PC-9 (cell line): ENCODE measurements around the gene MIB2. TPM values are rescaled to one million over a fixed set of nuclear protein-coding genes. Genes with fewer than 3 reads are reported as not detected.

Source experiments
- BruUV-seq: library from RNA; stranded (reverse); fragments of 400-500 nt; replicated peaks from 2 replicates; lab custom pipeline; 2021; lab: Mats Ljungman, UMichigan
- CTCF ChIA-PET: fragments of 300-600 bp; sonication (Branson Sonifier 250); formaldehyde crosslinking; loops from one replicate; lab custom pipeline; 2022; ENCODE audit warnings: antibody characterized with exemption; lab: Charles Lee
- POLR2A ChIA-PET: fragments of 300-600 bp; sonication (Branson Sonifier 250); formaldehyde crosslinking; loops from one replicate; lab custom pipeline; 2022; ENCODE audit warnings: antibody characterized with exemption; ENCODE audit not compliant: unreplicated experiment; lab: Charles Lee
- DNase-seq, 2 experiments: peaks; one replicate each; pipeline versions ENCODE4 v3.0.0 to v3.0.0-alpha.2; 2015 to 2022; ENCODE audit warnings: mixed read lengths in 1 of 2
- H2AFZ ChIP-seq: fragments of 200-600 bp; sonication (generic); 2 replicates; pipeline ENCODE4 v1.8.1; 2017; ENCODE audit warnings: antibody characterized with exemption
- H3F3A ChIP-seq: fragments of 200-600 bp; sonication (generic); 2 replicates; pipeline ENCODE4 v1.8.1; 2017; ENCODE audit warnings: antibody characterized with exemption, mild to moderate bottlenecking, low read depth; ENCODE audit not compliant: insufficient read depth
- H3K27ac ChIP-seq: fragments of 200-600 bp; sonication (generic); 2 replicates; pipeline ENCODE4 v1.6.1; 2016; ENCODE audit warnings: mixed run types
- H3K27me3 ChIP-seq: fragments of 200-600 bp; sonication (generic); 2 replicates; pipeline ENCODE4 v1.6.1; 2016; ENCODE audit warnings: low read depth, mixed run types; ENCODE audit not compliant: insufficient read depth
- H3K36me3 ChIP-seq: fragments of 200-600 bp; sonication (generic); 2 replicates; pipeline ENCODE4 v1.6.1; 2016; ENCODE audit warnings: low read depth, mixed run types
- H3K4me1 ChIP-seq: fragments of 200-600 bp; sonication (generic); replicated peaks from 2 replicates; pipeline ENCODE4 v1.6.1; 2016; ENCODE audit warnings: mixed run types; ENCODE audit not compliant: insufficient read depth
- H3K4me2 ChIP-seq: fragments of 200-600 bp; sonication (generic); 2 replicates; pipeline ENCODE4 v1.6.1; 2017; ENCODE audit warnings: mixed run types
- H3K4me3 ChIP-seq: fragments of 200-600 bp; sonication (generic); 2 replicates; pipeline ENCODE4 v1.6.1; 2016; ENCODE audit warnings: mixed run types
- H3K79me2 ChIP-seq: fragments of 200-600 bp; sonication (generic); 2 replicates; pipeline ENCODE4 v1.6.1; 2017; ENCODE audit warnings: low read depth, mixed run types
- H3K9me2 ChIP-seq: fragments of 200-600 bp; sonication (generic); 2 replicates; pipeline ENCODE4 v1.8.1; 2017; ENCODE audit warnings: mild to moderate bottlenecking; ENCODE audit not compliant: insufficient read depth
- H3K9me3 ChIP-seq: fragments of 200-600 bp; sonication (generic); 2 replicates; pipeline ENCODE4 v1.8.1; 2016; ENCODE audit warnings: low read depth; ENCODE audit not compliant: insufficient read depth
- H4K20me1 ChIP-seq: fragments of 200-600 bp; sonication (generic); 2 replicates; pipeline ENCODE4 v1.8.1; 2017; ENCODE audit not compliant: insufficient read depth
- CTCF ChIP-seq: fragments of 200-600 bp; sonication (generic); conservative IDR thresholded peaks from 2 replicates; pipeline ENCODE4 v1.6.1; 2017; ENCODE audit warnings: mixed run types, antibody characterized with exemption, mild to moderate bottlenecking, moderate library complexity
- EZH2 ChIP-seq: fragments of 200-600 bp; sonication (generic); IDR thresholded peaks from 2 replicates; pipeline ENCODE4 v1.8.0; 2017; ENCODE audit warnings: antibody characterized with exemption, low read depth
- intact Hi-C: fragments of 100-400 bp; cut with micrococcal nuclease; formaldehyde crosslinking; loops from one replicate; pipeline ENCODE4 v1.10.0; 2022; ENCODE audit not compliant: unreplicated experiment
- total RNA-seq: library from RNA; stranded (reverse); gene quantifications from 2 replicates; pipeline ENCODE4 v1.2.3, GENCODE V29; 2021

The MIB2 gene
- total RNA-seq, 1 experiment from 2014 or later = 75.0 TPM

GRCh38 chr1:1609822-1610485, 5.3 kb upstream of the MIB2 start:
- ChIA-PET CTCF (no interaction called here), POLR2A (interaction anchor here (0.6 kb wide), 1 partner anchor 283 kb away, joined by 3 read pairs; no protein-coding TSS in a partner anchor)
- H2AFZ ChIP-seq = no peak overlapping the region
- H3F3A ChIP-seq = peaks cover 8% of the 10 kb centered on the region; the same call in 1 of the 2 replicates
- peaks cover 19% of the 10 kb centered on the region for H3K79me2 ChIP-seq
- intact Hi-C loops = no loop called here
- no peak overlapping the region for H3K4me2 ChIP-seq
- H3K4me3 ChIP-seq = no peak overlapping the region
- H4K20me1 ChIP-seq = peaks cover 14% of the 10 kb centered on the region
- no peak for TF ChIP-seq CTCF
- TF ChIP-seq EZH2 = no peak
- DNase-seq = no peak
- H3K9me2 ChIP-seq = no peaks in the 10 kb centered on the region
- H3K4me1 ChIP-seq = peaks cover 13% of the 10 kb centered on the region
- no peak overlapping the region for H3K27ac ChIP-seq
- H3K36me3 ChIP-seq = no peaks in the 10 kb centered on the region
- no TSS peak for BruUV-seq
- no peaks in the 10 kb centered on the region for H3K27me3 ChIP-seq
- H3K9me3 ChIP-seq = no peaks in the 10 kb centered on the region

- intact Hi-C loops = no loop called here
- H3K4me2 ChIP-seq = no peak overlapping the region
- H4K20me1 ChIP-seq = peaks cover 14% of the 10 kb centered on the region
- H3K9me3 ChIP-seq = no peaks in the 10 kb centered on the region
- TF ChIP-seq EZH2 (no peak), CTCF (no peak)
- no peaks in the 10 kb centered on the region for H3K36me3 ChIP-seq
- H3K4me3 ChIP-seq = no peak overlapping the region
- no TSS peak for BruUV-seq
- DNase-seq = no peak
- ChIA-PET CTCF (no interaction called here), POLR2A (interaction anchor here (0.6 kb wide), 1 partner anchor 284 kb away, joined by 3 read pairs; no protein-coding TSS in a partner anchor)
- H3K79me2 ChIP-seq = peaks cover 20% of the 10 kb centered on the region
- H3K27ac ChIP-seq = no peak overlapping the region
- H3F3A ChIP-seq = peaks cover 12% of the 10 kb centered on the region; the same call in 1 of the 2 replicates
- no peak overlapping the region for H2AFZ ChIP-seq
- H3K9me2 ChIP-seq = no peaks in the 10 kb centered on the region
- peaks cover 13% of the 10 kb centered on the region for H3K4me1 ChIP-seq
- no peaks in the 10 kb centered on the region for H3K27me3 ChIP-seq
Observed at GRCh38 chr1:1610796-1611195, 4.5 kb upstream of the MIB2 start.

GRCh38 chr1:1612104-1612400, 3.2 kb upstream of the MIB2 start:
- no TSS peak for BruUV-seq
- H3K9me3 ChIP-seq = no peaks in the 10 kb centered on the region

More at GRCh38 chr1:1612104-1612400, 3.2 kb upstream of the MIB2 start:
- no peak for DNase-seq
- Histone ChIP-seq H3K4me2 (no peak overlapping the region), H3K27ac (no peak overlapping the region), H4K20me1 (peaks cover 14% of the 10 kb centered on the region), H3K4me1 (peaks cover 18% of the 10 kb centered on the region), H2AFZ (no peak overlapping the region), H3K79me2 (peaks cover 29% of the 10 kb centered on the region), H3K4me3 (no peak overlapping the region), H3K36me3 (no peaks in the 10 kb centered on the region), H3K27me3 (no peaks in the 10 kb centered on the region), H3K9me2 (no peaks in the 10 kb centered on the region), H3F3A (peaks cover 12% of the 10 kb centered on the region; the same call in 1 of the 2 replicates)
- TF ChIP-seq CTCF (no peak), EZH2 (no peak)
- intact Hi-C loops = no loop called here
- CTCF ChIA-PET = no interaction called here
- POLR2A ChIA-PET = interaction anchor here (0.7 kb wide), 1 partner anchor 33 kb away, joined by 10 read pairs; no protein-coding TSS in a partner anchor
